ENCODE results near the gene CAMTA1.

DNA sequence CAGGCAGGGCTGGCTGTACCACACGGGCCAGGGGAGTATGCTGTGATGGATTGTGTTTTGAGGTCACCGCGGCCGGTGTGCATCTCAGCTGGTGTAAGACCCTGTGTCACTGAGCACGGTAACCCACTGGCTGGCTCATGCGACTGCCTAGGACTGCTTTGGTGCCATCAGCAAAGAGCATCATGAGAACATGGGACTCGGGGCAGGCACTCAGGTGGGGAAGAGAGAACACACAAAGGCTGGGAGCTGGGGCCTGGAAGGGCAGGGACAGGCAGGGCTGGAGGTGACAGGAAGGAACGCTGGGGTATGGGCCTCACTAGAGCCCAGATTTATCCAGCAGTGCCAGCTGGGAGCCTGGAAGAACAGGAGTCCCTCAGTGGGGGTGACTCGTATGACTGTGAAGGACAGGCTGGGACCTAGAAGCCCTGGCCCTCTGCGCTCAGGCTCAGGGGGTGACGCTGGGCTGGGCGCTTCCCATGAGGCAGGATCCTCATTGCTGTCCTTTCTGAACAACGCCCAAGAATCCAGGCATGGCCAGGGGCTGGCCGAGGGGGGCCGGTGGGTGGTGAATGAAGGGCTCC is 775.4 kb downstream of the CAMTA1 start:
- no peak for TF ChIP-seq POLR2A (IDR thresholded peaks at IDR 0.05; ENCODE audit: low read length)
- no peak for TF ChIP-seq GATA1 (IDR thresholded peaks at IDR 0.05; ENCODE audit: low read depth, low read length)

All from erythroblast (primary cell).